C4-2B (cell line): Measurements from ENCODE around the gene AMPH.

Experiments
- H3K27ac ChIP-seq: fragments of 450-650 bp; 2 replicates; pipeline ENCODE4 v1.5.1; 2017
- ZFX ChIP-seq: fragments of 450-650 bp; IDR thresholded peaks from 2 replicates; pipeline ENCODE4 v1.6.1; 2017
- TF ChIP-seq, protein P1 (sequence below): fragments of 450-650 bp; conservative IDR thresholded peaks from 2 replicates; pipeline ENCODE4 v1.5.1; 2017; ENCODE audit warnings: mild to moderate bottlenecking

Gene AMPH

DNA sequence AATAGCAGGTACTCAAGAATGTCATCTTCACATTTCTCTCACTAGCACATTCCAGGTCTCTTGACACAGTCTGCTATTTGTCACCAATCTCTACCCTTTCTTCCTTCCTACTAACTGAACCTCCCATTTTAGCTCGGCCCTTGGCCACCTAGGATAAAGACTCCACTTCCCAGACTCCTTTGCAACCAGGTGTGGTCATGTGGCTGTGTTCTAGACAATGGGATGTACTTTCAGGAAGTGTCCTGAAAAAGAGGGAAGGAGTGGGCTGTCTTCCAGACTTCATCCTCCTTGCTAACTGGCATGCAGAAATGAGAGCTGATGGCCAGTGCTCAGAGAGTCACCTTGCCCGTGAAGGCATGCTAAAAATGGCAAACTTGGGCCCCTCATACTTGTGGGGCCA, 139.2 kb downstream of the AMPH start:
- no peak overlapping the region for H3K27ac ChIP-seq
- TF ChIP-seq, protein P1, sequence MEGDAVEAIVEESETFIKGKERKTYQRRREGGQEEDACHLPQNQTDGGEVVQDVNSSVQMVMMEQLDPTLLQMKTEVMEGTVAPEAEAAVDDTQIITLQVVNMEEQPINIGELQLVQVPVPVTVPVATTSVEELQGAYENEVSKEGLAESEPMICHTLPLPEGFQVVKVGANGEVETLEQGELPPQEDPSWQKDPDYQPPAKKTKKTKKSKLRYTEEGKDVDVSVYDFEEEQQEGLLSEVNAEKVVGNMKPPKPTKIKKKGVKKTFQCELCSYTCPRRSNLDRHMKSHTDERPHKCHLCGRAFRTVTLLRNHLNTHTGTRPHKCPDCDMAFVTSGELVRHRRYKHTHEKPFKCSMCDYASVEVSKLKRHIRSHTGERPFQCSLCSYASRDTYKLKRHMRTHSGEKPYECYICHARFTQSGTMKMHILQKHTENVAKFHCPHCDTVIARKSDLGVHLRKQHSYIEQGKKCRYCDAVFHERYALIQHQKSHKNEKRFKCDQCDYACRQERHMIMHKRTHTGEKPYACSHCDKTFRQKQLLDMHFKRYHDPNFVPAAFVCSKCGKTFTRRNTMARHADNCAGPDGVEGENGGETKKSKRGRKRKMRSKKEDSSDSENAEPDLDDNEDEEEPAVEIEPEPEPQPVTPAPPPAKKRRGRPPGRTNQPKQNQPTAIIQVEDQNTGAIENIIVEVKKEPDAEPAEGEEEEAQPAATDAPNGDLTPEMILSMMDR, result no peak
- TF ChIP-seq ZFX, result no peak

DNA sequence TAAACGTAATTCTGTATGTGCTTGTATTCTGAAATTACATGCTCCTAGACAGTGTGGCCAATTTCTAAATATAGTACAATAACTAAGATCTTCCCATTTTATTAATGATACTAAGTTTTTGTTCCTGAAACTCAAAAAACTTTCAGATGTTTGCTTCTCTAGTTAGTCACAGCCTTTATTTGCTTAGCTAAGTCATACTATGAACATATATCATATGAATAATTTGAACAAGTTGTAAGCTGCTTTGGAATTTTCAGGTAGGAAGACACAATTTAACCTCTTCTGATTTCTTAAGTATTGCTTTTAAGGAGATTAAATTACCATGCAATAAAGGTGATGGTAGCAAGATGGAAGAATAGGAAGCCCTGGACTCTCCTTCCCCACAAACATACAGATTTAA, 148.7 kb downstream of the AMPH start:
- TF ChIP-seq, protein P1, result no peak
- TF ChIP-seq ZFX, result no peak
- H3K27ac ChIP-seq, result no peak overlapping the region

DNA sequence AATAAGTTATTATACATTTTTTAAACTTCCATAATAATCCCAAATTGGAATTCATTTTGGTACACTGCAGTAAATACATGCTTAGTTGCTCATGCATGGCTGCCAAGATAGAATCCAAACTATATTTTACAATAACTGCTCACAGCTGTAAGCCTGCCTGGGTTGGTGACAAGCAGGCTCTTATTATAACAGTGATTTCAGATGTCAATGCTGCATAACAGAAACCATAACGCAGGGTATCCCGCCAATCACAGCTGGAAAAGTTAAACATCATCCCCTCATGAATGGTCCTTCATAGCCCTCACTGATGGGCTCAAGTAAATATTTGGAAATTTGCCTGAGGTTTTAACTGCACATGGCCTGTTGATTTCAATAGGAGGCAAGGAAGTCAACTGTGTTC, 149.8 kb downstream of the AMPH start:
- TF ChIP-seq, protein P1, result no peak
- no peak for TF ChIP-seq ZFX
- H3K27ac ChIP-seq, result no peak overlapping the region

DNA sequence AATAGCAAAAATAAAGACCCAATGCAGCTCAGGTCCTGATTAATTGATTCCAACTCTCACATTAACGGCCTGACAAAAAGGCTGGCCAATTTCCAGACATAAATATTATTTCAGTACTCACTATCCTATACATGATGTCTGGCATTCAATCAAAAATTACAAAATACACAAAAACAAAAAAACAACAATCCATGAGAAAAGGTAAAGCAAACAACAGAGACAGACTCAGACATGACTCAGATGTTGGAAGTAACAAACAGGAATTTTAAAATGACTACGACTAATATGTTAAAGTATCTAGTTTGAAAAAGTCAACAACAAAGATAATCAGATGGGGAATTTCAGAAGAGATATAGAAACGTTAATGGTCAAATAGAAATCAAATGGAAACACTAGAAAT, 152.8 kb downstream of the AMPH start:
- no peak overlapping the region for H3K27ac ChIP-seq
- TF ChIP-seq ZFX, result no peak
- TF ChIP-seq, protein P1, result no peak

DNA sequence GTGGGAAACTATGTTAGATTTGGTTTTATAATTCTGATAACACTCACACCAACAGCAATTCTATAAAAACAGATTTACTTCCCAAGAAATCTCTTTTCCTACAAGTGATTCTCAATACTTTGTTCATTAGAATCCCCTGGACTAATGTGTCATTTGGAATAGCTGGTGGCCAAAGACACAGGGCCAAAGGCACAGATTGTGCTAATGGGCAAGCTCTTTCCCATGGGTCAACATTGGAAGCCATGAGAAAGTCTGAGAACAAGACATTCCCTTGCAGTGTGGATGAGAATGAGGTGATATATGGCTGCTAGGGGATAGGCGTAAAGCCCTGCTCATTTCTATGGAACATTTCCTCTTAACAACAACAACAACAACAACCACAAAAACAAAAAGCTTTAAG, 153.8 kb downstream of the AMPH start:
- TF ChIP-seq ZFX, result no peak
- TF ChIP-seq, protein P1, result no peak
- no peak overlapping the region for H3K27ac ChIP-seq

DNA sequence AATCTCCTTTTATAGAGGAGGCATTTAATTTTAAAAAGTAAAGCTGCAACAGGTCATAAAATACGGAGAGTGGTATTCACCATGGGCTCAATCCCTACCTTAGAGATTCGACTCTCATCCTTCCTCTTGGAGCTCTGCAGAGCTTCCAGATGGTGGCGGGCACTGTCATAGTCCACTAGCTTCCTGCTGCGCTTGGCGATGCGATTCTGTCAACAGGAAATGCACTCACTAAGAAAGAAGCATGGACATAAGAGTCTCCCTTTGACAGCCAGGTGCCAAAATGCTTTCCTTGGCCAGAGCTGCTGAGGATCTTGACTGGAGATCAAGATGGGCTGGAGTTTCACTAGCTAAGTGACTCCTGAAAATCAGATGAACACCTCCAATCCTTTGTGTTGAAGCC, 154.4 kb downstream of the AMPH start:
- H3K27ac ChIP-seq, result no peak overlapping the region
- TF ChIP-seq ZFX, result no peak
- TF ChIP-seq, protein P1, result no peak

DNA sequence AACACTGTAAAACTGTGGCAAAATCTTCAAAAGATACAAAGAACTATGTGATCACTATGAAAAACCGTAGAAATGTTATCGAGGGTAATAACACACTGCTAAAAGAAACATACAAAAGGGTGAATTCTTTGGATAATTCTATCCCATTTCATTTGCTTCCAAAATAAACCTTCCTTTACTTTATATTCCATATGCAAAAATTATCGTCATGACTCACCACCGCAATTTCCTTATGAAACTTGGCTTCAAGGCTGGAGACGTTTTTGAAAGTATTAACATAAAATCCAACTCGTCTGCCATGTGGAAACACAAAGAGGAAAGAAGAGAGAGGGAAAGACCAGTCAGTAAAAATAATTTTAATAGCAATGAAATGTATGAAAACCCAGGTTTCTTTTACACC, 165.2 kb downstream of the AMPH start:
- no peak for TF ChIP-seq ZFX
- TF ChIP-seq, protein P1, result no peak
- no peak overlapping the region for H3K27ac ChIP-seq
